T-helper 1 cell treated with Interleukin-12 subunit alpha and Interleukin-12 subunit beta and Interleukin-4 antibody, amounts not matched to agents 30 ng/mL and 1 ng/mL, for 36 hours (primary cell): ENCODE results near the gene RAB11FIP4. TPM values are rescaled to one million over a fixed set of nuclear protein-coding genes. Genes with fewer than 3 reads are reported as not detected.

Experiments
- intact Hi-C: fragments of 100-400 bp; cut with micrococcal nuclease; formaldehyde crosslinking; loops from one replicate; pipeline ENCODE4 v1.15.1; 2024
- total RNA-seq: library from RNA; stranded (reverse); gene quantifications from 2 replicates; pipeline ENCODE4 v1.2.3, GENCODE V29; 2022

The RAB11FIP4 gene
- total RNA-seq, 1 donor from 2014 or later, result 34.3 TPM

DNA sequence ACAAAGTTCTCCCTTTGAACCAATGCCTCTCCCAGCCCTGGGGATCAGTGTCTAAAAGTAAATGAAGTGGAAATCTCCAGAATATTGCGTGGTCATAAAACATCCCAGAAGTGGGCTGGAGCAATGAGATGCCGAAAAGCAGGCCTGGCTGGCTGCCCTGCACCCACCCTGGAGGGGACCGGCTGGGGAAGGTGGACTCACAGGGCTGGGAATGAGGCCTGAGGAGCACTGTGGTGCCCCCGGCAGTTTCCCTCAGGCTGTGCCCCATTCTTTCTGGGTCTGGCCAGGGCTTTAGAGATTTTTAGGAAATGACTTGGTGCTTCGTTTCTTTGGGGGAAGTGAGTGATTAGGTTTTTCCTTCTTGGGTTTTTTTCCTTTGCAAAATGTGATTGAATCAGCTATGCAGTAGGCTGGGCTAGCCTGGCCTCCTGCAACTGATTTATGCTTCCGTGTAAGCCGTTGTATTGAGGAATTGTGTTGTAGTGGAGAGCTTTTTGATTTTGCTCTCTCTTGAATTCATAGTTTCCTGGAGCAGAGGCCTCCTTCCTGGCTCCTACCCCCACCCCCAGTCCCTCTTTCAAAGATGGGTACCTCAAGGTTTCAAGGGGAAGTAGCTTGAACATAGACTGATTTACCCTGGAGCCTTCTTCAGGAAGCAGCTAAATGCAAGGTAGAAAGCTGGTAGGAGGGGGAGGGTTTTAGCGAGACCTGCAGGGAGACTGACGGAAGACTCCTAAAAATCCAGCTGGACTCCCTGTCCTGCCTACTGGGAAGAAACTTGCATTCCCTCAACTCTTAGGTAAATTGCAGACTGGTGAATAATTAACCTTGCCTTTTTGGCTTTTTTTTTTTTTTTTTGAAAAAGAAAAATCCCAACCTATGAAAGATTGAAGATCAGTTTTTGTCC, 170.2 kb downstream of the RAB11FIP4 start:
- intact Hi-C loops, result no loop called here

DNA sequence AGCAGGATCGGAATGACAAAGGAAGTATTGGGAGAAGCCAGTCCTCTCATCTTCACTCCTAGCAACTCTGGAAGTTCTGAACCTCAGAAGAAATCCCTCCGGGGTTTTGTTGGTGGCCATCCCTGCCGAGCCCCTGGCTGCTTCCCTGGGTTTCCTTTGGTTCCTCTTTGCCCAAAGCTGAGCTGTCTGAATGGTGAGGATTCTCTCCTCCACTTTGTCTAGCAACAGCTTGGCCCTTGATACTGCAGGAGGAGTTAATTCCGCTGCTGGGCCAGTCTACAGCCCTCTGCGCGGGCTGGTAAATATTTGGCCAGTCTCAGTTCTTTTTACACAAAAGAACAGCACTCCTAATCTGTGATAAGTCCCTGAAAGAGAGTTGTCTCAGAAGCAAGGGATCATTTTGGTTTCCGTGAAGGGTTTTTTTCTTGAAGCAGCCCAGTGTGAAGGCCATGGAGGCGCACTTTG, 170.9 kb downstream of the RAB11FIP4 start:
- intact Hi-C loops, result no loop called here

- intact Hi-C loops, result no loop called here
Observed at GRCh38 chr17:31564291-31564690, 172.8 kb downstream of the RAB11FIP4 start.

DNA sequence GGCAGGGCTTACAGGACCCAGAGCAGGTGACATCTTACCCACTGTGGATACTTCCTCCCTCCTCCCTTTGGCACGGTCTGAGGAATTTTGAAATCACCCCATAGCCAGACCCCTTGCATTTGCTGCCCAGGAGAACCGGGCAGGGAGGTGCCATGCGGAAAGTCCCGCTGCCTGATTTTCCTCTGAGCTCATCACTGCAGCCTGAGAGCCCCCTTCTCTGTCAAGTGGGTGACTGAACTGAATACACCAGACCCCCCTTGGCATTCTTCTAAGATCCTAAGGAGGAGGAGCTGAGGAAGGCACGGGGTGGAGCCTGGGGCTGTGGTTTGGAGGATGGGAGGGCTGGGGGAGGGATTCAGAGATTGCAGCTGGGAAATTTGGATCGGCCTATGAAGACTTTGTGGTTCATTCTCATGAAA, 173.4 kb downstream of the RAB11FIP4 start:
- intact Hi-C loops, result no loop called here

DNA sequence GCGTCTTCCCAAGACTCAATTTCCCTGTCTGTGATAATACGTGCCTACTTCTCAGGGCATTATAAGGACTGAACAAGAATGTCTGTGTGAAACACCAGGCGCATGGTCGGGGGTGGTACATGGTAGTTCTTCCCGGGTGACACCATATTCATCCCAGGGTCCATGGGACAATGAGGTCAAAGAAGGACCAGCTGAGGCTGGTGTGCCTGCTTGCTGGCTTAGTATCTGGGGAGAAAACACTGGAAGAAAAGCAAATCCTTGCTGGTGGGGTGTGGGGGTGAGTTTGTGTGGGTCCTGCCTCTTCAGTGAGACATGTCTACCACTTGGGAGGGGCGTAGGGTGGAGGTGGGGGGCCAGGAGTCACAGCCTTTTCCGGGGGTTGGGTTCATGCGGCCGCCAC, 174.2 kb downstream of the RAB11FIP4 start:
- intact Hi-C loops, result no loop called here

- intact Hi-C loops, result no loop called here
Observed at GRCh38 chr17:31566247-31566991, 174.9 kb downstream of the RAB11FIP4 start.

DNA sequence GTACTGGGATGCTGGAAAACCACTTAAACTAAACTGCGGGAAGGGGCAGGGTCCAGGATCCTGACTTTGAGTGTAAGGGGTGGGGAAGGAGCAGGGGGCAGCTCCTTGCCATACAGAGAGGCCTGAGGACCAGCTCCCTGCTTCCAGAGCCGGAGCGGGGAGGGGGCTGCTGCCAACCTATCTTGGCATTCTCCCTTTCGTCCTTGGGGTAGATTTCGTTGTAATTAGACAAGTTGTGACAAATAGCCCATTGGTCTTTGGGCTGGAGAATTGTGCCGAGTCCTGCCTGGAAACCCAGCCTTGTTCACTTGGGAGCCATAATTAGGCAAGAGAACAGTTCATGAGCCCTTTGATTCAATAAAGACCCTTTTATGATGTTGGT, 175.5 kb downstream of the RAB11FIP4 start:
- intact Hi-C loops, result no loop called here

GRCh38 chr17:31568121-31568520, 176.6 kb downstream of the RAB11FIP4 start:
- intact Hi-C loops, result no loop called here

- intact Hi-C loops, result no loop called here
Observed at GRCh38 chr17:31568539-31568938, 177.1 kb downstream of the RAB11FIP4 start.

GRCh38 chr17:31570231-31570630, 178.8 kb downstream of the RAB11FIP4 start:
- intact Hi-C loops, result no loop called here

GRCh38 chr17:31570951-31571892, 179.7 kb downstream of the RAB11FIP4 start:
- intact Hi-C loops, result no loop called here

GRCh38 chr17:31572341-31572740, 180.9 kb downstream of the RAB11FIP4 start:
- intact Hi-C loops, result no loop called here

DNA sequence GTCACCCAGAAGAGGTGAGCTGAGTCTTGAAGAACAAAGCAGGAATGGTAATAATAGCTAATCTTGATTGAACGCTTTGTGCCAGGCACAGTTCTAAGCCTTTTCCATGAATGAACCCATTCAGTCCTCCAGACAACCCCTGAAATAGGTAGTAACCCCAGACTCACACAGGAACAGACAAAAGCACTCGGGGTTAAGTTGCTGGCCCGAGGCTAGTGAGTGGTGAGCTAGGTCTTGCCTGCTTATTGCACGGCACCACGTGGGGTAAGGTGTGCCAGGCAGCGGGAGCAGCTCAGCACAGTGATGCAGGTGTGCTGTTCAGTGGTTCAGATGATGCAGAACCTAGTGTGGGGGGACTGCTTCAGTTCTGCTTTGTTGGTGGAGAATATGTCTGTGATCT, 181.6 kb downstream of the RAB11FIP4 start:
- intact Hi-C loops, result no loop called here

- intact Hi-C loops, result no loop called here
Observed at GRCh38 chr17:31573861-31574260, 182.4 kb downstream of the RAB11FIP4 start.

DNA sequence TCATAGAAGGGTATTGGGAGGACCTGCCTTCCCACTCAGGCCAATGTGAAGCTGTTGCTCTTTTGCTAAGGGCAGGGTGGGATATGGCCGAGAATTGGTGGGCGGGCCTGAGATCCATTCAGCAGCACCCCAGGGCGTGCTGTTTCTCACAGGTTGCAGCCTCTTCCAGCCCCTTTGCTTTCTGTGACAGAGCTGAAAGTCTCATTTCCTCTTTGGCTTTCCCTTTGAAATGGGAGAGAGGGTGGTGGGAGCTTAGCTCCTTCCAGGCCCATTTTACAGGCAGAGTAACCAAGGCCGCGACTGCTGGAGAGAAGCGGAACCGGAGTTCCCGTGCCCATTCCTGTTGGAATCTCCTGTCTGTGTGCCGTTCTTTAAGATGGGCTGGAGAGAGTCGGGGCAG, 183.0 kb downstream of the RAB11FIP4 start:
- intact Hi-C loops, result no loop called here

GRCh38 chr17:31575043-31575442, 183.6 kb downstream of the RAB11FIP4 start:
- intact Hi-C loops, result no loop called here

- intact Hi-C loops, result no loop called here
Observed at GRCh38 chr17:31579265-31579664, 187.8 kb downstream of the RAB11FIP4 start.

DNA sequence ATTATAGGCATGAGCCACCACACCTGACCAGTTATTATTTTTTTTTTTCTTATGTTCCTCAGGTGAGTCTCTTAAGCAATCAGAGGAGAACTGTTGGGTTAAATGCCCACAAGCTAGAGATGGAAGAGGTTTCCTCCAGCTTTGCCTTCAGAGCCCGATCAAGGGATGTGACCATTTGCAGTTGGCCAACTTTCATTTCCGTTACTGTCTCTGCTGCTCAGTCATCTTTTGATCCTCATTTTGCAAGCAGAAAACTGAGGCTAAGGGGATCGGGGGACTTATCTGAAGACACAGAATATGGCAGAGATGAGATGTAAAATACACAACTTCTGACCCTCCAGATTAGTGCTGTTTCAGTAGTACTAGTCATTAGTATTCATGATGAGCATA, 188.8 kb downstream of the RAB11FIP4 start:
- intact Hi-C loops, result no loop called here

DNA sequence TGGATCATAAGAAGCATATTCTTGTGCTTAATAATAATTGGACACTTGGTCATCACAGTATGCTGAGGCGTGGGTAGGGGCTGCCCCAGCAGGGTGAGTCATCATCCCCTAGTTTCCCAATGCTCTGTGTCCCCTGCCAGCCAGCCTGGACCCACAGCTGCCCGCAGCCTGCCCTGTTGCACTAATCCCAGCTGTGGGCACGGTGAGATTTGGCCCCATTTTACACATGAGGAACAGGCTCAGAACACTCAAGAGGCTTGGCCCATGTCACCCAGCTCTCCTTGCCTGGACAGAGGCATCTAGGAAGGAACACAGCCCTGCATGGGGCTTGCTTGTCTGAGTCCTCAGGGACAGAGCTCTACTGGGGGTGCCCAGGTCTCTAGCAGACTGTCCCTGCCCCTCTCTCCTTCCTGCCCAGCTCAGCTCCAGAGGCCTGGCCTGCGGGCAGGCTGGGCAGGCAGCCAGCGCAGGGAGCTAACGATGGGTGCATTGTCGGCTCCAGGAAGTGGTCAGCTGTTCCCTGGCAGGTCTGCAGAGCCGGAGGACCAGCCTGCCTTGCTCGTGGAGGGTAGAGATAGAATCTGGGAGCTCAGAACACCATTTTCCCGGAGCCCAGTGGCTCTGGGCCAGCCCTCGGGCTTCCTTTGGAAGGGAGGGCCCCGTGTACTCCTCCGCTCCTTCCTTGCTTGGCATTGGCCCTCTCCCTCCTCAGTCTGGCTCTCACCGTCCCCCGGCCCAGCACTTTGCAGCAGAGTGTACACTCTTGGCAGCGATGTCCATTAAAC, 189.4 kb downstream of the RAB11FIP4 start:
- intact Hi-C loops, result no loop called here

GRCh38 chr17:31581491-31581890, 190.0 kb downstream of the RAB11FIP4 start:
- intact Hi-C loops, result no loop called here
